ENCODE data around the gene KIF1B.

DNA sequence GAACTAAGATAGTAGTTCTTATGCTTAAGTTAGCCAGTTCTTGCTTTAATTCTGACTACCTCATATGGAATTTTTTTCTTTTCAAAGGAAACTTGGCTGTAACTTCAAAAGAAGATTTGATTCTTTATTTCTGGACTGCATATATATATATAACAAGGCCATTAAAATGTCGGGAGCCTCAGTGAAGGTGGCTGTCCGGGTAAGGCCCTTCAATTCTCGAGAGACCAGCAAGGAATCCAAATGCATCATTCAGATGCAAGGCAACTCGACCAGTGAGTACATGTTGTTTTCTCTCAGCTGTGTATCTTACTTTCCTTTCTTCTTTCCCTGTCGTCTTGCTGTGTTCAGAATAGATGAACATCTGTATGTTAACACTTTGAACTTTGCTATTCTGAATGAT is 21.8 kb downstream of the KIF1B start:
- TF ChIP-seq RNF2 (IDR thresholded peaks at IDR 0.05) = no peak
- no peak for TF ChIP-seq SMC3 (conservative IDR thresholded peaks at IDR 0.05; ENCODE audit: insufficient read depth, low read depth, low read length)
- TF ChIP-seq JUNB (CRISPR knock-in tag; conservative IDR thresholded peaks at IDR 0.05) = no peak
- TF ChIP-seq ZKSCAN8 (CRISPR knock-in tag; IDR thresholded peaks at IDR 0.05) = no peak
- TF ChIP-seq CREM (IDR thresholded peaks at IDR 0.05; ENCODE audit: low read depth) = no peak
- no peak for TF ChIP-seq YBX1 (IDR thresholded peaks at IDR 0.05)
- no peak for TF ChIP-seq REST (IDR thresholded peaks at IDR 0.05; ENCODE audit: borderline replicate concordance)
- TF ChIP-seq REST (CRISPR knock-in tag; IDR thresholded peaks at IDR 0.05; ENCODE audit: low read depth) = no peak
- TF ChIP-seq ZBTB26 (CRISPR knock-in tag; IDR thresholded peaks at IDR 0.05) = no peak
- no peak for TF ChIP-seq ZFP30 (CRISPR knock-in tag; IDR thresholded peaks at IDR 0.05; ENCODE audit: borderline replicate concordance)
- TF ChIP-seq MLX (CRISPR knock-in tag; conservative IDR thresholded peaks at IDR 0.05) = no peak
